Ovary (tissue), 9 donors: Measurements from ENCODE around the gene SNAI3. TPM values are rescaled to one million over a fixed set of nuclear protein-coding genes. Genes with fewer than 3 reads are reported as not detected.

Experiments
- DNase-seq, 5 donors: peaks; one replicate each; pipeline ENCODE4 v3.0.0-alpha.2; 2019 to 2020
- H3K27ac ChIP-seq, 2 donors: fragments of 200-600 bp; one replicate each; pipeline versions ENCODE4 v1.5.1 to v1.8.0; 2019 to 2022
- H3K27me3 ChIP-seq: fragments of 200-600 bp; one replicate; pipeline ENCODE4 v1.8.0; 2022
- H3K36me3 ChIP-seq: fragments of 200-600 bp; sonication (generic); one replicate; pipeline ENCODE4 v1.5.1; 2019
- H3K4me1 ChIP-seq: one replicate; pipeline ENCODE4 v1.8.1; 2013; ENCODE audit warnings: mild to moderate bottlenecking, moderate library complexity; ENCODE audit not compliant: insufficient read depth
- H3K4me3 ChIP-seq: fragments of 200-600 bp; sonication (generic); one replicate; pipeline ENCODE4 v1.5.1; 2017
- H3K9me3 ChIP-seq, 2 donors: fragments of 200-600 bp in 1 of 2; sonication (generic) in 1 of 2; one replicate each; pipeline versions ENCODE4 v1.5.1 to v1.8.1; 2013 to 2019; ENCODE audit warnings: mild to moderate bottlenecking in 1 of 2, moderate library complexity in 1 of 2
- CTCF ChIP-seq, 3 donors: fragments of 450-650 bp in 2 of 3; fragments of 200-600 bp in 1 of 3; IDR thresholded peaks; one replicate each; pipeline versions ENCODE4 v1.5.1 to v1.8.0; 2016 to 2022; ENCODE audit warnings: antibody characterized with exemption in 3 of 3, mild to moderate bottlenecking in 1 of 3
- EP300 ChIP-seq: sonication (generic); formaldehyde crosslinking; IDR thresholded peaks from one replicate; pipeline ENCODE4 v1.6.1; 2017; ENCODE audit warnings: antibody characterized with exemption
- POLR2A ChIP-seq: fragments of 450-650 bp; IDR thresholded peaks from one replicate; pipeline ENCODE4 v1.6.1; 2017; ENCODE audit warnings: antibody characterized with exemption, mild to moderate bottlenecking, moderate library complexity
- WGBS, 3 donors: extraction: QIAGEN DNeasy Blood & Tissue Kit in 1 of 3; methylation state at CpG; one replicate each; pipeline versions ENCODE4 v1.1.5 to v1.1.7; 2013 to 2017; 5-methylcytosine and 5-hydroxymethylcytosine counted together
- intact Hi-C, 4 donors: fragments of 100-400 bp; cut with DNase I; formaldehyde crosslinking; loops; one replicate each; pipeline versions ENCODE4 v1.11.0 to v1.15.1; 2022 to 2023
- polyA plus RNA-seq, 2 donors: library from polyadenylated mRNA; stranded (reverse); fragments of 200-250 nt in 1 of 2; fragments of 350-450 nt in 1 of 2; fragmentation: Illumina TruSeq in 1 of 2; extraction: RNeasy Lipid Tissue Mini Kit (QIAGEN cat#74804) in 1 of 2; gene quantifications; one replicate each; pipeline ENCODE4 v1.2.3, GENCODE V29; 2013 to 2014
- total RNA-seq, 7 donors: library from RNA; depleted of rRNA in 2 of 7; stranded (reverse); fragments of >200 nt in 2 of 7; fragmentation: NEBNext Ultra II Directional in 3 of 7; extraction: Animal tissue kit (Norgen Biotek cat#: 25700) in 3 of 7; gene quantifications; one replicate each; pipeline versions ENCODE4 v1.1.0 to v1.2.4, GENCODE V29; 2016 to 2023
- donor health status: DM: no; HTN: no; CAD: no; lungs with moderate emphysema.
- donor health status: DM: no; HTN: no; CAD: no.
- donor health status: Bipolar disorder and iron deficiency.
- donor health status: DM: yes; HTN: yes; CAD: no.
- donor health status: DM: no; HTN: no; CAD: no.
- donor health status: DM: yes; HTN: yes; CAD: no.

SNAI3 gene
- total and polyA plus RNA-seq, 9 donors, result 0.12 to 1.0 (median 0.28) TPM; not detected in 4

DNA sequence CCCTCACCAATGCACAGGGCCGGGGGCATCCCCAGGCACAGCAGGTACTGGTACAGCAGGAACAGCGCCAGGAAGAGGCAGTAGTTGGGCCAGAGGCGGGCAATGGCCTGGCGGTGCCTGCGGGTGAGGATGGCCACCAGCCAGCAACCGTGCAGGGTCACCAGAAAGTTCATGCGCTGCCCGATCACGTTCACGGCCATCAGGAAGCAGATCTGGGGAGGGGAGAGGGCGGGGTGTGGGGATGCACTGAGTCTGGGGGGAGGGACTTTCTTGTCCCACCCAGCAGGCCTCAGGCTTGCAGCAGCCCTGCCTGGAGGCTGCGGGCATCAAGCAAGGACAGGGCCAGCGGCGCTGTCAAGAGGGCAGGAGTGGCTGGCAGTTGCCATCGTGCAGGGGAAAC lies 45.4 kb upstream of the SNAI3 start:
- WGBS, 3 donors, result 77 to 88% (median 82%) methylated on average over 12 to 15 of the region's 15 CpGs
- intact Hi-C loops, result loop anchor here in 1 of 4 donors (10.0 kb wide), 1 partner anchor 483 kb away; the partner anchor contains the start of gene ZNF778
- no peaks in the 10 kb centered on the region for H3K4me1 ChIP-seq
- H3K27me3 ChIP-seq, result no peaks in the 10 kb centered on the region
- no peak for TF ChIP-seq POLR2A
- TF ChIP-seq CTCF (IDR thresholded peaks at IDR 0.05), result no peak
- no peak for TF ChIP-seq EP300
- H3K36me3 ChIP-seq, result no peaks in the 10 kb centered on the region
- H3K9me3 ChIP-seq, result no peaks in the 10 kb centered on the region
- no peak overlapping the region for H3K4me3 ChIP-seq
- no peak for DNase-seq
- H3K27ac ChIP-seq, result no peak overlapping the region

DNA sequence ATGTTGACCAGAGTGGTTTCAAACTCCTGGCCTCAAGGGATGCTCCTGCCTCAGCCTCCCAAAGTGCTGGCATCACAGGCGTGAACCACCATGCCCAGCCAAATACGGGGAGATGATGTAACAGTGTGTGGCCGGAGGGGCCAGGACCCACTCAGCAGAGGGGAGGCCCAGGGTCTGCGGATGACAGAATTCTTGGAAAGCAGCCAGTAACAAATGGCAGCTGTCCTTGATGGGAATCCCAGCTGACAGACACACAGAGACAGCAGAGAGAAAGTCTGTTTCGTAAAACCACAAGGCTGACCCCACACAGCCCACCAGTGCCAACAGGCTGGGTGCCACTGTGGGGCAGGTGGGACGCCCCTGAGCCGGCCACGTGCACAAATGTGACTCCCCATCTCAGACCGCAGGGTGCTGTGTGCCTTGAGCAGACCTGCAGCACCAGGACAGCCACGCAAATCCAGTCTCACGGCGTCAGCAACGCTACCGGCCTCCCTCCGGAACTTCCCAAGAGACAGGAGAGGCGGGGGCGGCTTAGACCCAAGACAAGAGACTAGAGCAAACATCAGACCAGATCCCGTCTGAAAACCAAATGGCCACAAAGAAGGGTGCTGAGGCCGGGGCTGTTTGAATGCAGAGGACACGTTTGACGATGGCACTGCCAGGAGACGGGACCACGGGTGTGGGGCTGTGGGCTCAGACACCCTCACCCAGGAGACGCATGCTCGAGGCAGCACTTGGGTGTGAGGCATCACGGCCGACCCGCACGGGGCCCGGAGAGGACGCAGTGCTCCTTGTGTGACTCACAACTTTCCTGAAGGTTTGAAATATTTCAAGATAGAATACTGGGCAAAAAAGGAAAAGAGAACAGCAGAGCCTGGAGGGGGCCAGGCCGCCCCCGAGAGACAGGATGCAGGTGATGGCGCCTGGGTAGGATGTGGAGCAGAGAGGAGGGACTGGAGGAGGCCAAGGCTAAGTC lies 44.6 kb upstream of the SNAI3 start:
- intact Hi-C loops, result loop anchor here in 1 of 4 donors (10.0 kb wide), 1 partner anchor 484 kb away; the partner anchor contains the start of gene ZNF778
- Histone ChIP-seq H3K27me3 (no peaks in the 10 kb centered on the region), H3K9me3 (no peaks in the 10 kb centered on the region), H3K27ac (no peak overlapping the region), H3K4me1 (no peaks in the 10 kb centered on the region), H3K4me3 (no peak overlapping the region), H3K36me3 (no peaks in the 10 kb centered on the region)
- 78 to 85% (median 81%) methylated on average over 34 of the region's 34 CpGs for WGBS, 3 donors
- DNase-seq, result no peak
- TF ChIP-seq POLR2A, result no peak
- TF ChIP-seq EP300, result no peak
- no peak for TF ChIP-seq CTCF (IDR thresholded peaks at IDR 0.05)

- Histone ChIP-seq H3K27me3 (no peaks in the 10 kb centered on the region), H3K4me1 (no peaks in the 10 kb centered on the region), H3K9me3 (no peaks in the 10 kb centered on the region), H3K27ac (no peak overlapping the region), H3K4me3 (no peak overlapping the region), H3K36me3 (no peaks in the 10 kb centered on the region)
- no peak for TF ChIP-seq EP300
- TF ChIP-seq CTCF (IDR thresholded peaks at IDR 0.05), result no peak
- no peak for TF ChIP-seq POLR2A
- WGBS, 3 donors, result 67 to 72% (median 69%) methylated on average over 20 of the region's 20 CpGs
- intact Hi-C loops, result no loop called here
- no peak for DNase-seq
Measured at GRCh38 chr16:88727871-88728270, 41.6 kb upstream of the SNAI3 start.

DNA sequence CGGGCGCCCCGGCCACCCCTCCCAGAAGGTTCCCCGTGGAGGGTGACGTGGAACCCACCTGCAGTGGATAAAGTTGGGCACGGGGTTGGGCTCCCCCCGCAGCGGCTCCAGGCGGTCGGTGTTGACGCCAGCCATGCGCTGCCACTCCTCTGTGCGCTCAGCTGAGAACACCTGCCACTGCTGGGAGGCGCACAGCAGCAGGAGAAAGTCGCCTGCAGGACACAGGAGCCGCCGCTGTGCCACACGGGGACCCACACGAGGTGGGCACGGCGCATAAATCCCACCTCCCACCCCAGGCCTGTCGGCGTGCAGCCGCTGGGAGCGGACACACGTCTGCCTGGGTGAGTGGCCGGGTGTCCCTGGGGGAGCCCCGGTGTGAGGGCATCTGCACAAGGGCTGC lies 40.7 kb upstream of the SNAI3 start:
- Histone ChIP-seq H3K36me3 (no peaks in the 10 kb centered on the region), H3K4me3 (no peak overlapping the region), H3K9me3 (no peaks in the 10 kb centered on the region), H3K4me1 (no peaks in the 10 kb centered on the region), H3K27ac (no peak overlapping the region), H3K27me3 (no peaks in the 10 kb centered on the region)
- no peak for DNase-seq
- TF ChIP-seq EP300 (no peak), CTCF (IDR thresholded peaks at IDR 0.05) (no peak), POLR2A (no peak)
- intact Hi-C loops, result no loop called here
- WGBS, 3 donors, result 92 to 96% (median 95%) methylated on average over 28 of the region's 28 CpGs
